Osteoblast (primary cell): Measurements from ENCODE around the gene GFI1. TPM values are rescaled to one million over a fixed set of nuclear protein-coding genes. Genes with fewer than 3 reads are reported as not detected.

Experiments
- DNase-seq: peaks from one replicate; pipeline ENCODE4 v3.0.0; 2011; ENCODE audit warnings: low spot score, mixed read lengths; ENCODE audit not compliant: insufficient read length; ENCODE audit errors: missing footprints
- H2AFZ ChIP-seq: 2 replicates; pipeline ENCODE4 v1.6.0; 2011; ENCODE audit warnings: mild to moderate bottlenecking, low read length
- H3K27ac ChIP-seq: 2 replicates; pipeline ENCODE4 v1.5.1; 2011; ENCODE audit warnings: mild to moderate bottlenecking, low read depth, low read length, moderate library complexity
- H3K27me3 ChIP-seq: 2 replicates; pipeline ENCODE4 v1.6.0; 2012; ENCODE audit warnings: mild to moderate bottlenecking, control low read depth, inconsistent platforms, low read length, moderate library complexity; ENCODE audit not compliant: insufficient read depth
- H3K36me3 ChIP-seq: 2 replicates; pipeline ENCODE4 v1.5.1; 2011; ENCODE audit warnings: mild to moderate bottlenecking, low read length, control low read depth, moderate library complexity; ENCODE audit not compliant: insufficient read depth
- H3K4me1 ChIP-seq: 2 replicates; pipeline ENCODE4 v1.5.1; 2011; ENCODE audit warnings: mild to moderate bottlenecking, low read length, control low read depth, moderate library complexity; ENCODE audit not compliant: insufficient read depth
- H3K4me2 ChIP-seq: 2 replicates; pipeline ENCODE4 v1.6.0; 2011; ENCODE audit warnings: mild to moderate bottlenecking, low read length; ENCODE audit not compliant: insufficient read depth
- H3K4me3 ChIP-seq: fragments of 200-600 bp; sonication (generic); 3 replicates; pipeline ENCODE4 v1.5.1; 2012; ENCODE audit warnings: mild to moderate bottlenecking, low read length, inconsistent platforms; ENCODE audit not compliant: insufficient read depth
- H3K79me2 ChIP-seq: 2 replicates; pipeline ENCODE4 v1.6.0; 2012; ENCODE audit warnings: mild to moderate bottlenecking, low read length, control low read depth, inconsistent platforms; ENCODE audit not compliant: insufficient read depth
- H3K9me3 ChIP-seq: 2 replicates; pipeline ENCODE4 v1.5.1; 2011; ENCODE audit warnings: low read depth, low read length, control low read depth
- H4K20me1 ChIP-seq: 2 replicates; pipeline ENCODE4 v1.6.0; 2012; ENCODE audit warnings: mild to moderate bottlenecking, low read length, control low read depth; ENCODE audit not compliant: insufficient read depth
- total RNA-seq: library from RNA; depleted of rRNA; stranded (reverse); fragments of >200 nt; gene quantifications from 2 replicates; pipeline ENCODE4 v1.2.3, GENCODE V29; 2012
- TF ChIP-seq, protein P1 (sequence below): IDR thresholded peaks from 2 replicates; pipeline ENCODE4 v1.5.1; 2011; ENCODE audit warnings: mild to moderate bottlenecking, low read depth, low read length, moderate library complexity; ENCODE audit errors: extremely low read depth

GFI1 gene
- total RNA-seq, 1 donor, result not detected

GRCh38 chr1:92479587-92479986 lies 7.1 kb downstream of the GFI1 start:
- Histone ChIP-seq H3K36me3 (no peaks in the 10 kb centered on the region), H3K27ac (no peak overlapping the region), H4K20me1 (peaks cover 8% of the 10 kb centered on the region), H3K79me2 (no peaks in the 10 kb centered on the region), H3K4me1 (peaks cover 9% of the 10 kb centered on the region), H3K4me2 (no peak overlapping the region), H3K9me3 (no peaks in the 10 kb centered on the region), H3K27me3 (peaks cover 96% of the 10 kb centered on the region), H3K4me3 (no peak overlapping the region), H2AFZ (no peak overlapping the region)
- TF ChIP-seq, protein P1, sequence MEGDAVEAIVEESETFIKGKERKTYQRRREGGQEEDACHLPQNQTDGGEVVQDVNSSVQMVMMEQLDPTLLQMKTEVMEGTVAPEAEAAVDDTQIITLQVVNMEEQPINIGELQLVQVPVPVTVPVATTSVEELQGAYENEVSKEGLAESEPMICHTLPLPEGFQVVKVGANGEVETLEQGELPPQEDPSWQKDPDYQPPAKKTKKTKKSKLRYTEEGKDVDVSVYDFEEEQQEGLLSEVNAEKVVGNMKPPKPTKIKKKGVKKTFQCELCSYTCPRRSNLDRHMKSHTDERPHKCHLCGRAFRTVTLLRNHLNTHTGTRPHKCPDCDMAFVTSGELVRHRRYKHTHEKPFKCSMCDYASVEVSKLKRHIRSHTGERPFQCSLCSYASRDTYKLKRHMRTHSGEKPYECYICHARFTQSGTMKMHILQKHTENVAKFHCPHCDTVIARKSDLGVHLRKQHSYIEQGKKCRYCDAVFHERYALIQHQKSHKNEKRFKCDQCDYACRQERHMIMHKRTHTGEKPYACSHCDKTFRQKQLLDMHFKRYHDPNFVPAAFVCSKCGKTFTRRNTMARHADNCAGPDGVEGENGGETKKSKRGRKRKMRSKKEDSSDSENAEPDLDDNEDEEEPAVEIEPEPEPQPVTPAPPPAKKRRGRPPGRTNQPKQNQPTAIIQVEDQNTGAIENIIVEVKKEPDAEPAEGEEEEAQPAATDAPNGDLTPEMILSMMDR, result no peak
- DNase-seq, result no peak

- H3K4me3 ChIP-seq, result no peak overlapping the region
- peaks cover 92% of the 10 kb centered on the region for H3K27me3 ChIP-seq
- H3K4me1 ChIP-seq, result peaks cover 9% of the 10 kb centered on the region
- H3K36me3 ChIP-seq, result no peaks in the 10 kb centered on the region
- TF ChIP-seq, protein P1, result no peak
- H3K79me2 ChIP-seq, result no peaks in the 10 kb centered on the region
- no peak overlapping the region for H2AFZ ChIP-seq
- no peak overlapping the region for H3K27ac ChIP-seq
- peaks cover 5% of the 10 kb centered on the region for H4K20me1 ChIP-seq
- no peak overlapping the region for H3K4me2 ChIP-seq
- peak; percentile 87 for DNase-seq
- no peaks in the 10 kb centered on the region for H3K9me3 ChIP-seq
Measured at GRCh38 chr1:92478393-92478792, 8.3 kb downstream of the GFI1 start.

GRCh38 chr1:92476071-92476631 lies 10.6 kb downstream of the GFI1 start:
- H2AFZ ChIP-seq, result no peak overlapping the region
- H3K79me2 ChIP-seq, result no peaks in the 10 kb centered on the region
- H3K27ac ChIP-seq, result no peak overlapping the region
- H3K36me3 ChIP-seq, result no peaks in the 10 kb centered on the region
- TF ChIP-seq, protein P1, result no peak
- no peak overlapping the region for H3K4me2 ChIP-seq
- H3K9me3 ChIP-seq, result no peaks in the 10 kb centered on the region
- no peaks in the 10 kb centered on the region for H3K4me1 ChIP-seq
- H4K20me1 ChIP-seq, result no peaks in the 10 kb centered on the region
- no peak for DNase-seq
- no peak overlapping the region for H3K4me3 ChIP-seq
- peaks cover 81% of the 10 kb centered on the region for H3K27me3 ChIP-seq

DNA sequence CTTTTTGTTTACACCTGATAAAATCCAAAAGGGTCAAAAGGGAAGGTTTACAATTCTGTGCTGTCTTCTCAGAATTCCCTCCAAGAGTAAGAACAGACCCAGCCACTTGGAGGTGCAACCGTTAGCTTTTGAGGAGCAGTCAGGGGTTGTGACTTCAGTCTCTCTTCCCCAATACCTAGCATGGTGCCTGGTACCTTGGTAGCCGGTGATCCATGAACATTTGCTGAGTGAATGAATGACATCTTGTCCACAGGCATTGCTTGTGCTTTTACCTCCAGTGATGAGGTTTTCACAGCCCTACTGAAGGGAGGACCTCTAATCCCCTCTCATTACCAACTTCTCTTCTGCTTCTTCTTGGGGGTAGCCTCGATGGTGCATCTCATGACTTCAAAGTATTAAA lies 11.7 kb downstream of the GFI1 start:
- Histone ChIP-seq H3K27ac (no peak overlapping the region), H4K20me1 (no peaks in the 10 kb centered on the region), H2AFZ (no peak overlapping the region), H3K79me2 (no peaks in the 10 kb centered on the region), H3K4me1 (no peaks in the 10 kb centered on the region), H3K4me3 (no peak overlapping the region), H3K9me3 (no peaks in the 10 kb centered on the region), H3K27me3 (peaks cover 69% of the 10 kb centered on the region), H3K36me3 (no peaks in the 10 kb centered on the region), H3K4me2 (no peak overlapping the region)
- TF ChIP-seq, protein P1, result no peak
- no peak for DNase-seq
